K562 (cell line): ENCODE data around the gene YJEFN3. TPM values are rescaled to one million over a fixed set of nuclear protein-coding genes. Genes with fewer than 3 reads are reported as not detected.

ENCODE experiments used
- CBFB ChIP-seq: sonication (generic); formaldehyde crosslinking; IDR thresholded peaks from 2 replicates; pipeline ENCODE4 v1.4.0; 2020; ENCODE audit warnings: mild to moderate bottlenecking, missing genetic modification reagents
- CSDE1 ChIP-seq, 2 experiments: fragments of 450-650 bp; IDR thresholded peaks; 2 replicates each; pipeline ENCODE4 v1.6.1; 2016; ENCODE audit warnings: mild to moderate bottlenecking in 1 of 2
- ERF ChIP-seq: fragments of 450-650 bp; formaldehyde crosslinking; IDR thresholded peaks from 2 replicates; pipeline ENCODE4 v1.4.0; 2020; ENCODE audit warnings: mild to moderate bottlenecking, mixed read lengths
- GTF2B ChIP-seq: IDR thresholded peaks from 2 replicates; pipeline ENCODE4 v1.6.1; 2011; ENCODE audit not compliant: insufficient read length; ENCODE audit errors: extremely low read depth
- HCFC1 ChIP-seq: IDR thresholded peaks from 2 replicates; pipeline ENCODE4 v1.6.1; 2012; ENCODE audit warnings: low read depth, low read length, improper control_type of control experiment
- HMGXB4 ChIP-seq: sonication (generic); formaldehyde crosslinking; IDR thresholded peaks from 2 replicates; pipeline ENCODE4 v1.8.1; 2023; ENCODE audit warnings: mild to moderate bottlenecking, missing genetic modification reagents
- HNRNPH1 ChIP-seq: fragments of 200-400 bp; formaldehyde crosslinking; optimal IDR thresholded peaks from 2 replicates; pipeline ENCODE3; 2017; ENCODE audit warnings: low read depth, mild to moderate bottlenecking, low read length, moderate library complexity
- JUN ChIP-seq, 2 experiments: sonication (generic) in 1 of 2; formaldehyde crosslinking in 1 of 2; IDR thresholded peaks; 2 replicates each; pipeline versions ENCODE4 v1.6.1 to v1.8.0; 2012 to 2022; ENCODE audit warnings: borderline replicate concordance in 2 of 2, mild to moderate bottlenecking in 2 of 2, improper control_type of control experiment in 1 of 2, low read depth in 1 of 2, low read length in 1 of 2, missing genetic modification reagents in 1 of 2
- KAT2B ChIP-seq: IDR thresholded peaks from one replicate; pipeline ENCODE4 v1.6.1; 2012; ENCODE audit warnings: low read depth, mild to moderate bottlenecking, control low read depth, inconsistent platforms, low read length, moderate library complexity
- KHSRP ChIP-seq: fragments of 450-650 bp; IDR thresholded peaks from 2 replicates; pipeline ENCODE4 v1.6.1; 2017
- MTA1 ChIP-seq: fragments of 450-650 bp; IDR thresholded peaks from 2 replicates; pipeline ENCODE4 v1.6.1; 2017; ENCODE audit warnings: borderline replicate concordance
- PTBP1 ChIP-seq: fragments of 200-400 bp; formaldehyde crosslinking; IDR thresholded peaks from 2 replicates; pipeline ENCODE4 v1.6.1; 2017; ENCODE audit warnings: low read depth, low read length
- SIRT6 ChIP-seq: IDR thresholded peaks from one replicate; pipeline ENCODE4 v1.6.1; 2012; ENCODE audit warnings: low read depth, mild to moderate bottlenecking, control low read depth, inconsistent platforms, low read length, moderate library complexity
- SIX5 ChIP-seq, 2 experiments: IDR thresholded peaks; 2 replicates each; pipeline ENCODE4 v1.6.1; 2011; ENCODE audit warnings: low read length in 2 of 2, borderline replicate concordance in 1 of 2, low read depth in 1 of 2, mild to moderate bottlenecking in 1 of 2, moderate library complexity in 1 of 2; ENCODE audit not compliant: insufficient read depth in 1 of 2
- TBL1XR1 ChIP-seq, 2 experiments: IDR thresholded peaks; 2 replicates each; pipeline ENCODE4 v1.6.1; 2012; ENCODE audit warnings: improper control_type of control experiment in 2 of 2, low read length in 2 of 2, mild to moderate bottlenecking in 1 of 2
- ZZZ3 ChIP-seq: fragments of 450-650 bp; IDR thresholded peaks from 2 replicates; pipeline ENCODE4 v1.6.1; 2016; ENCODE audit warnings: antibody characterized with exemption, mild to moderate bottlenecking, moderate library complexity
- polyA plus RNA-seq, 8 experiments: library from polyadenylated mRNA; depleted of rRNA in 4 of 8; stranded (reverse) in 5 of 8; unstranded in 3 of 8; fragments of >200 nt; fragmentation: Nextera tagmentation in 2 of 8; fragmentation: Illumina TruSeq in 1 of 8; extraction: Ambion mirVana in 2 of 8; extraction: Trizol in 1 of 8; gene quantifications; 2 replicates each; pipeline versions ENCODE4 v1.2.1 to v1.2.3, GENCODE V29; 2011 to 2014; ENCODE audit warnings: inconsistent platforms in 1 of 8, missing spikeins in 1 of 8
- total RNA-seq, 7 experiments: library from RNA; depleted of rRNA in 6 of 7; stranded (reverse); fragments of >200 nt in 6 of 7; fragmentation: Illumina TruSeq in 2 of 7; extraction: Trizol in 2 of 7; gene quantifications; 2 replicates each; pipeline versions ENCODE4 v1.2.1 to v1.2.3, GENCODE V29; 2011 to 2021; ENCODE audit warnings: low replicate concordance in 1 of 7
- TF ChIP-seq, protein P1 (sequence below): sonication (generic); IDR thresholded peaks from 2 replicates; pipeline ENCODE4 v1.6.1; 2016
- TF ChIP-seq, protein P2 (sequence below): IDR thresholded peaks from 2 replicates; pipeline ENCODE4 v1.6.1; 2011; ENCODE audit warnings: borderline replicate concordance, low read depth, mild to moderate bottlenecking, moderate library complexity, low read length; ENCODE audit not compliant: insufficient read depth, poor library complexity, severe bottlenecking
- TF ChIP-seq, protein P3 (sequence below): sonication (generic); formaldehyde crosslinking; IDR thresholded peaks from 2 replicates; pipeline ENCODE4 v1.8.1; 2022; ENCODE audit warnings: missing genetic modification reagents

Gene YJEFN3
- total and polyA plus RNA-seq, 9 of the 15 experiments (the other 6 are each of a cell fraction or from before 2014, with no cell fraction given) = 0.04 to 5.8 (median 1.3) TPM; not detected in 1

DNA sequence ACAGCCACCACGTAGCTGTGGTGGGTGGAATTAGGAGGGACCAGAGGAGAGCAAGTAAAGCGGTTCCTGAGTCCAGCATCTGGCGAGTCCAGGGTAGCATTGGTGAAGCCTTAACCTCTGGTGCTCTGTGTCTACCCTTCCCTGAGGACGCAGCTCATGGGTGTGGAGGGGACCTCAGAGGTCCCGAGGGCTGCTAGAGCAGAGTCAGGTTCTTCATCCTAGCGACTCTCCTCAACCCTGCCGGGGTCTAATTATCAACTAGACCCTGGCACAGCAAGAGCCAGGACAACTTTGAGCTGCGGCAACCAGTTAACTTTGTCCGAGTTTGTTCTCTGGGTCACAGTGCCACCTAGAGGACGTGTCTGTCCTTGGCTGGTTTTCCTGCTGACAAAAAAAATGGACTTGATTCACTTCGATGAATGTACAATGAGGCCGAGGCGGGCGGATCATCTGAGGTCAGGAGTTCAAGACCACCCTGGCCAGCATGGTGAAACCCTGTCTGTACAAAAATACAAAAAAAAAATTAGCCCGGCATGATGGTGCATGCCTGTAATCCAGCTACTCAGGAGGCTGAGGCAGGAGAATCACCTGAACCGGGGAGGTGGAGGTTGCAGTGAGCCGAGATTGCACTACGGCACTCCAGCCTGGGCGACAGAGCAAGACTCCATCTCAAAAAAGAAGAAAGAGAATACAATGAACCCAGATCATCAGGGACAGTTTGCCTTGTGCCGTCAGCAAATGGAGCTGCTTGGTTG lies 38.3 kb upstream of the YJEFN3 start (continued):
- TF ChIP-seq MTA1 (no peak), ERF (CRISPR knock-in tag) (no peak), GTF2B (no peak), TBL1XR1 (IDR thresholded peaks at IDR 0.05; ENCODE audit: low read length in 2 of 2) (no peak), HMGXB4 (CRISPR knock-in tag) (no peak), PTBP1 (no peak), KAT2B (no peak), CBFB (CRISPR knock-in tag) (0 out of 2 replicates have a peak, but pooled peaks have one; percentile 8), ZZZ3 (0 out of 2 replicates have a peak, but pooled peaks have one; percentile 15), SIX5 (IDR thresholded peaks at IDR 0.05; ENCODE audit: borderline replicate concordance in 1 of 2, insufficient read depth in 1 of 2, low read depth in 1 of 2, low read length in 2 of 2) (no peak), CSDE1 (IDR thresholded peaks at IDR 0.05) (no peak), JUN (IDR thresholded peaks at IDR 0.05; ENCODE audit: borderline replicate concordance, low read depth, low read length) (no peak), JUN (CRISPR knock-in tag; IDR thresholded peaks at IDR 0.05; ENCODE audit: borderline replicate concordance) (peak; percentile 62), HCFC1 (no peak), HNRNPH1 (no peak), KHSRP (no peak), SIRT6 (no peak)
- TF ChIP-seq, protein P1, sequence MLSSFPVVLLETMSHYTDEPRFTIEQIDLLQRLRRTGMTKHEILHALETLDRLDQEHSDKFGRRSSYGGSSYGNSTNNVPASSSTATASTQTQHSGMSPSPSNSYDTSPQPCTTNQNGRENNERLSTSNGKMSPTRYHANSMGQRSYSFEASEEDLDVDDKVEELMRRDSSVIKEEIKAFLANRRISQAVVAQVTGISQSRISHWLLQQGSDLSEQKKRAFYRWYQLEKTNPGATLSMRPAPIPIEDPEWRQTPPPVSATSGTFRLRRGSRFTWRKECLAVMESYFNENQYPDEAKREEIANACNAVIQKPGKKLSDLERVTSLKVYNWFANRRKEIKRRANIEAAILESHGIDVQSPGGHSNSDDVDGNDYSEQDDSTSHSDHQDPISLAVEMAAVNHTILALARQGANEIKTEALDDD = peak; percentile 61
- TF ChIP-seq, protein P2, sequence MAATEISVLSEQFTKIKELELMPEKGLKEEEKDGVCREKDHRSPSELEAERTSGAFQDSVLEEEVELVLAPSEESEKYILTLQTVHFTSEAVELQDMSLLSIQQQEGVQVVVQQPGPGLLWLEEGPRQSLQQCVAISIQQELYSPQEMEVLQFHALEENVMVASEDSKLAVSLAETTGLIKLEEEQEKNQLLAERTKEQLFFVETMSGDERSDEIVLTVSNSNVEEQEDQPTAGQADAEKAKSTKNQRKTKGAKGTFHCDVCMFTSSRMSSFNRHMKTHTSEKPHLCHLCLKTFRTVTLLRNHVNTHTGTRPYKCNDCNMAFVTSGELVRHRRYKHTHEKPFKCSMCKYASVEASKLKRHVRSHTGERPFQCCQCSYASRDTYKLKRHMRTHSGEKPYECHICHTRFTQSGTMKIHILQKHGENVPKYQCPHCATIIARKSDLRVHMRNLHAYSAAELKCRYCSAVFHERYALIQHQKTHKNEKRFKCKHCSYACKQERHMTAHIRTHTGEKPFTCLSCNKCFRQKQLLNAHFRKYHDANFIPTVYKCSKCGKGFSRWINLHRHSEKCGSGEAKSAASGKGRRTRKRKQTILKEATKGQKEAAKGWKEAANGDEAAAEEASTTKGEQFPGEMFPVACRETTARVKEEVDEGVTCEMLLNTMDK = no peak
- TF ChIP-seq, protein P3, sequence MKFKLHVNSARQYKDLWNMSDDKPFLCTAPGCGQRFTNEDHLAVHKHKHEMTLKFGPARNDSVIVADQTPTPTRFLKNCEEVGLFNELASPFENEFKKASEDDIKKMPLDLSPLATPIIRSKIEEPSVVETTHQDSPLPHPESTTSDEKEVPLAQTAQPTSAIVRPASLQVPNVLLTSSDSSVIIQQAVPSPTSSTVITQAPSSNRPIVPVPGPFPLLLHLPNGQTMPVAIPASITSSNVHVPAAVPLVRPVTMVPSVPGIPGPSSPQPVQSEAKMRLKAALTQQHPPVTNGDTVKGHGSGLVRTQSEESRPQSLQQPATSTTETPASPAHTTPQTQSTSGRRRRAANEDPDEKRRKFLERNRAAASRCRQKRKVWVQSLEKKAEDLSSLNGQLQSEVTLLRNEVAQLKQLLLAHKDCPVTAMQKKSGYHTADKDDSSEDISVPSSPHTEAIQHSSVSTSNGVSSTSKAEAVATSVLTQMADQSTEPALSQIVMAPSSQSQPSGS (CRISPR knock-in tag) = no peak
